Trophoblast cell (in vitro differentiated cells and primary cell): Measurements from ENCODE around the gene PDGFA.

Experiments
- DNase-seq, 2 donors: peaks; one replicate each; pipeline ENCODE4 v3.0.0-alpha.2; 2016
- H2AFZ ChIP-seq: 2 replicates; pipeline ENCODE4 v1.6.1; 2013; ENCODE audit warnings: low read length, moderate library complexity, mild to moderate bottlenecking; ENCODE audit not compliant: insufficient read depth, poor library complexity
- H2AK5ac ChIP-seq: 2 replicates; pipeline ENCODE4 v1.6.1; 2013; ENCODE audit warnings: mild to moderate bottlenecking, low read length
- H2BK120ac ChIP-seq: 2 replicates; pipeline ENCODE4 v1.6.1; 2013; ENCODE audit warnings: low read length, mild to moderate bottlenecking, moderate library complexity; ENCODE audit not compliant: insufficient read depth, poor library complexity
- H2BK12ac ChIP-seq: 2 replicates; pipeline ENCODE4 v1.6.1; 2013; ENCODE audit warnings: mild to moderate bottlenecking, low read length, moderate library complexity
- H2BK5ac ChIP-seq: 2 replicates; pipeline ENCODE4 v1.6.1; 2013; ENCODE audit warnings: low read length, low read depth, moderate library complexity, mild to moderate bottlenecking; ENCODE audit not compliant: poor library complexity
- H3K14ac ChIP-seq: 2 replicates; pipeline ENCODE4 v1.6.1; 2013; ENCODE audit warnings: mild to moderate bottlenecking, low read length
- H3K18ac ChIP-seq: 2 replicates; pipeline ENCODE4 v1.6.1; 2013; ENCODE audit warnings: mild to moderate bottlenecking, low read length
- H3K23ac ChIP-seq: 2 replicates; pipeline ENCODE4 v1.6.1; 2013; ENCODE audit warnings: low read length
- H3K27ac ChIP-seq: 2 replicates; pipeline ENCODE4 v1.5.1; 2013; ENCODE audit warnings: low read depth, mild to moderate bottlenecking, inconsistent platforms, low read length, moderate library complexity
- H3K27me3 ChIP-seq: 2 replicates; pipeline ENCODE4 v1.6.1; 2013; ENCODE audit warnings: inconsistent platforms, mild to moderate bottlenecking, low read length, moderate library complexity; ENCODE audit not compliant: insufficient read depth
- H3K36me3 ChIP-seq, 2 experiments: 1 replicate in 1 of 2; 2 replicates in 1 of 2; pipeline ENCODE4 v1.6.1; 2013; ENCODE audit warnings: low read length in 2 of 2, mild to moderate bottlenecking in 2 of 2, moderate library complexity in 1 of 2; ENCODE audit not compliant: insufficient read depth in 2 of 2, control insufficient read depth in 1 of 2
- H3K4ac ChIP-seq: 2 replicates; pipeline ENCODE4 v1.6.1; 2013; ENCODE audit warnings: low read depth, mild to moderate bottlenecking, low read length, moderate library complexity
- H3K4me1 ChIP-seq, 2 experiments: 1 replicate in 1 of 2; 2 replicates in 1 of 2; pipeline ENCODE4 v1.6.1; 2013; ENCODE audit warnings: low read length in 2 of 2, mild to moderate bottlenecking in 2 of 2, moderate library complexity in 1 of 2; ENCODE audit not compliant: insufficient read depth in 2 of 2, control insufficient read depth in 1 of 2
- H3K4me2 ChIP-seq: 2 replicates; pipeline ENCODE4 v1.6.1; 2013; ENCODE audit warnings: inconsistent platforms, mild to moderate bottlenecking, low read length, moderate library complexity
- H3K4me3 ChIP-seq: 2 replicates; pipeline ENCODE4 v1.5.1; 2013; ENCODE audit warnings: mild to moderate bottlenecking, low read depth, low read length, inconsistent platforms
- H3K79me1 ChIP-seq: one replicate; pipeline ENCODE4 v1.6.1; 2013; ENCODE audit warnings: low read length
- H3K79me2 ChIP-seq: 2 replicates; pipeline ENCODE4 v1.6.1; 2013; ENCODE audit warnings: low read length, mild to moderate bottlenecking; ENCODE audit not compliant: control insufficient read depth, insufficient read depth, poor library complexity
- H3K9ac ChIP-seq: 2 replicates; pipeline ENCODE4 v1.6.1; 2013; ENCODE audit warnings: mild to moderate bottlenecking, low read length
- H3K9me3 ChIP-seq: 2 replicates; pipeline ENCODE4 v1.6.1; 2013; ENCODE audit warnings: low read depth, mild to moderate bottlenecking, control low read depth, inconsistent platforms, low read length; ENCODE audit not compliant: insufficient read depth
- H4K12ac ChIP-seq: 2 replicates; pipeline ENCODE4 v1.6.1; 2013; ENCODE audit warnings: low read depth, mild to moderate bottlenecking, low read length, moderate library complexity
- H4K8ac ChIP-seq: 2 replicates; pipeline ENCODE4 v1.6.1; 2013; ENCODE audit warnings: low read depth, mild to moderate bottlenecking, low read length, moderate library complexity
- H4K91ac ChIP-seq: one replicate; pipeline ENCODE4 v1.6.1; 2013; ENCODE audit warnings: low read depth, mild to moderate bottlenecking, low read length, moderate library complexity
- WGBS: extraction: QIAGEN DNeasy Blood & Tissue Kit; methylation state at CpG from one replicate; pipeline ENCODE4 v1.1.7; 2013; ENCODE audit warnings: missing lambda C conversion rate; ENCODE audit not compliant: insufficient read length, insufficient coverage; ENCODE audit errors: extremely low coverage; 5-methylcytosine and 5-hydroxymethylcytosine counted together

Gene PDGFA

DNA sequence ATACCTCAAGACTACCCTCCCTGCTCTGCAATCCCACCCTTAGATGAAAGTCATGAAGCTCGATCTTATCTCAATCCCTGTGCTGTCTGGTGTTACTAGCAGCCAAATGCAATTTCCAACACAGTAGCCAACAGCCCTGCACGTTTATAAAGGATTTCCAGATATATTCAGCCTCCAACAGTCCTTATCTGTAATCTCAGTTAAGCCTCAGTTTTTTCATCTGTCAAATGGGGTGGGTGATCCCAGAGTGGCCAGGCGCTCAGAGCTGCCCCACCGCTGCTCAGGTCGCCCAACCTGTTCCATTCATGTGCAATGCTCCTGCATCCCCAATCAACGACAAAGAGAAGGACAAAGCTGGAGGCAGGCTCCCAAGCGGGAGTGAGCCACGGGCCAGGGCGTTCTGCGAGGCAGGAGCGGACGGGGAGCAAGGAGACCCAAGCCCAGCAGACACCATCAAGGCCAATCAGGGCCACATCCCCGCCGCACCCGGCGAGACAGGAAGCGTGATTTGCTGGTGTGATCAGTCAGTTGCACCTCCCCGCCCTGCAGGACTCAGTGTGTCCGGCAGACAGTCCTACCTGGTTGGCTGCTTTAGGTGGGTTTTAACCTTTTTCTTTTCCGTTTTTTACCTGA, 19.7 kb downstream of the PDGFA start:
- Histone ChIP-seq H3K4ac (no peak overlapping the region), H3K4me1 (peaks cover 15 to 18% of the 10 kb centered on the region in 2 experiments), H3K23ac (no peak overlapping the region), H2AK5ac (no peak overlapping the region), H4K91ac (no peak overlapping the region), H3K4me2 (no peak overlapping the region), H3K9me3 (peaks cover 5% of the 10 kb centered on the region), H3K14ac (no peak overlapping the region), H3K4me3 (peak overlapping the region; percentile 29), H4K8ac (no peak overlapping the region), H4K12ac (no peak overlapping the region), H3K18ac (no peak overlapping the region), H3K79me2 (no peaks in the 10 kb centered on the region), H3K27me3 (no peaks in the 10 kb centered on the region), H2BK12ac (no peak overlapping the region), H3K27ac (no peak overlapping the region), H3K9ac (no peak overlapping the region), H3K36me3 (peaks cover 32 to 36% of the 10 kb centered on the region in 2 experiments), H3K79me1 (peaks cover 7% of the 10 kb centered on the region), H2BK5ac (no peak overlapping the region), H2AFZ (no peak overlapping the region), H2BK120ac (no peak overlapping the region)
- WGBS: no CpG with 5 or more reads among the region's 20 CpGs
- DNase-seq: no peak

DNA sequence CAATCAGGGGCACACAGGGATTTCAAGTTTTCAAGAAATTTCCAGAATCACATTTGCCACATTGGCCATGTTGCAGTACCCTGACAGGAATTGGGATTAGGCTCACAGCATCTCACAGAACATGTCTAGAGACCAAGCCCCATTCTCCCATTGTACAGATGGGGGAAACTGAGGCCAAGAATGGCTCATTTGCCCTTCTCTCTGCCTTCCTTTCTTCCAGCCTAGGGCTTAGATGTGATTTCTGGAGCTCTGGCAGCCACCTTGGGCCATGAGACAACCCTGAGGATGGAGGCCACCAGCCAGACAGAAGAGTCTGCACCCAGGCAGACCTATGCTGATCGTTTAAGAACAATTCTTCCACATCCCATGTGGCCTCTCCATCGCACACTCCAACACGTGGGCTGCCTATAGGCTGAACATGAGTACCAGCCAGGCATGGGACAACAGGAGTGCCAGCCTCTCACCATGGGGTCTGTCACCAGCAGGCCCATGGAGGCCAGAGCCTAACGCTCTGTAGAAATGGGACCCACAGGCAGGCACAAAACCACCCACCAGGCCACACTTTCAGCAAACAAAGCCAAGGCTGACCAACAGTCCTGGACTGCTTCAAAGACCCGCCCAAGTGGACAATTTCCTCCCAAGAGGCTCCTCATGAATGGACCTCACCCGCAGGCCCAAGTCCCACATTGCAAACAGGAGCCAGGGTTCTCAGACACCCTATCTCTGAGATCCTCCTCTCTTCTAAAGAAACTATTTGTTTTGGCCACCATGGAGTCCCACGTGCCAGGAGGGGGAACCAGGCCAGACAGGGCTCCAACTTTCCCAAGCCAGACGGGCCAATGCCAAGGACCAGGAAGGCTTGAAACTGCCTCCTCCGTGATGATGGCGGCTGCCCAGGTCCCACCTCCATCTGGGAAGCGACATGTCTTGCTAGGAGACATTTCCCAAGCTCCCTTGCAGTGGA, 20.7 kb downstream of the PDGFA start:
- no peaks in the 10 kb centered on the region for H3K27me3 ChIP-seq
- no peak overlapping the region for H2BK12ac ChIP-seq
- H3K4ac ChIP-seq: no peak overlapping the region
- H3K9me3 ChIP-seq: peaks cover 3% of the 10 kb centered on the region
- no peak overlapping the region for H3K4me2 ChIP-seq
- no peak overlapping the region for H3K27ac ChIP-seq
- H2BK5ac ChIP-seq: no peak overlapping the region
- no peak overlapping the region for H2AFZ ChIP-seq
- H2AK5ac ChIP-seq: no peak overlapping the region
- H4K8ac ChIP-seq: no peak overlapping the region
- no peak overlapping the region for H4K91ac ChIP-seq
- H3K79me1 ChIP-seq: peaks cover 2% of the 10 kb centered on the region
- H3K4me3 ChIP-seq: no peak overlapping the region
- no peak overlapping the region for H3K9ac ChIP-seq
- peaks cover 29 to 36% of the 10 kb centered on the region in 2 experiments for H3K36me3 ChIP-seq
- no peak overlapping the region for H3K23ac ChIP-seq
- no CpG with 5 or more reads among the region's 11 CpGs for WGBS
- H3K14ac ChIP-seq: no peak overlapping the region
- peaks cover 9 to 10% of the 10 kb centered on the region in 2 experiments for H3K4me1 ChIP-seq
- no peaks in the 10 kb centered on the region for H3K79me2 ChIP-seq
- no peak overlapping the region for H4K12ac ChIP-seq
- no peak for DNase-seq
- no peak overlapping the region for H2BK120ac ChIP-seq
- no peak overlapping the region for H3K18ac ChIP-seq

DNA sequence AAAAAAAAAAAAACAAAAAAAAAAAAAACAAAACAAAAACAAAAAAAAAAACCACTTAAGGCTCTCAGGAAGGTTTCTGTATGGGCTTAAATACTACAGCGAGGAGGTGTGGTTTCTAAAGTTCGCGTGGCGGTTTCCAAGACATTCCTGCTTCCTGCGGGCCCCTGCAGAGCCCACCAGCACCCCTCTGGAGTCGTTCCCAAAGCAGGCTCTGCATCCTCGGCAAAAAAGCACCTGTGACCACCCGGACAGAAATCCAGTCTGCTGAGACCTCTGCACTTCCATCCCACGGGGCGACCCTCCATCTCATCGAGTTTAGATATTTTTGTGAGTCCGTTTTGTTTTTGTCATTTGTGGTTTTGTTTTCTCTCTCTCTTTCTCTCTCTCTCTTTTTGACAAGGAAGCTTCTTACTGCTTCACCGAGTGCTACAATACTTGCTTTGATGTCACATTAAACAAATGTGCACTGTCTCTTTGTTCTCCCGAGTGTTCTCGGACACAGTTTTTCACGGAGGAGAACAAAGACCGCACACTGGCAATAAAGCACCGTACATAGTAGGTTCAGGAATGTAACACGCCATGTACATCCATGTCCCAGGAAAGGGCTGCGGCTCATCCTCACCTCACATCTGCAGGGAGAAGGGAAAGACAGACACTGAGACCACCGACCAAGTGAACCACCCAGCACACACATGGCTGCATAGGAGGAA, 21.5 kb downstream of the PDGFA start:
- no CpG with 5 or more reads among the region's 21 CpGs for WGBS
- peaks cover 2% of the 10 kb centered on the region in 2 experiments for H3K4me1 ChIP-seq
- no peak overlapping the region for H2AFZ ChIP-seq
- H2BK120ac ChIP-seq: no peak overlapping the region
- H3K79me2 ChIP-seq: no peaks in the 10 kb centered on the region
- H3K9me3 ChIP-seq: peaks cover 3% of the 10 kb centered on the region
- H3K14ac ChIP-seq: no peak overlapping the region
- H3K79me1 ChIP-seq: no peaks in the 10 kb centered on the region
- H4K8ac ChIP-seq: no peak overlapping the region
- H4K91ac ChIP-seq: no peak overlapping the region
- H2AK5ac ChIP-seq: no peak overlapping the region
- no peak overlapping the region for H3K27ac ChIP-seq
- no peak overlapping the region for H2BK12ac ChIP-seq
- no peak overlapping the region for H4K12ac ChIP-seq
- H3K23ac ChIP-seq: no peak overlapping the region
- H3K36me3 ChIP-seq: peaks cover 29 to 36% of the 10 kb centered on the region in 2 experiments
- no peak overlapping the region for H3K18ac ChIP-seq
- H3K4me3 ChIP-seq: no peak overlapping the region
- no peaks in the 10 kb centered on the region for H3K27me3 ChIP-seq
- no peak overlapping the region for H3K9ac ChIP-seq
- DNase-seq: no peak
- no peak overlapping the region for H3K4me2 ChIP-seq
- no peak overlapping the region for H3K4ac ChIP-seq
- no peak overlapping the region for H2BK5ac ChIP-seq

DNA sequence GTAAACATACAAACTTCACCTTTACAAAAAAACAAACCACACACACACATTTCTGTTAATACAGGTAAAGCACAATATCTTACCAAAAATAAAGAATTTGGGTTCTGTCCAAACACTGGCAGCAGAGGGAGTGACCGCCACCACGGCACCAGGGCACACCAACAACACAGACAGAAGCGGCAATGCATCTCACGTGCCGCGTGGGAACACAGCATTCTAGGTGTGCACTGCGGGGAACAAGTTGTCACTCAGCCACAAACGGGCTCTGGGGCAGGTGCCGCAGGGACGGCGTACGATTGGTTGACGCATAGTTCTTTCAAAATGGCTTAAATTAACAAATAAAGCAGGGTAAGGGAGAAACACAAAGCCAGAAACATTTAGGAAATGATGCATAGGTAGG, 22.3 kb downstream of the PDGFA start:
- no CpG with 5 or more reads among the region's 13 CpGs for WGBS
- no peak overlapping the region for H4K91ac ChIP-seq
- H3K27me3 ChIP-seq: no peaks in the 10 kb centered on the region
- H3K4me3 ChIP-seq: peak overlapping the region; percentile 37
- H2BK120ac ChIP-seq: no peak overlapping the region
- peaks cover 3% of the 10 kb centered on the region for H3K9me3 ChIP-seq
- H3K23ac ChIP-seq: no peak overlapping the region
- no peak overlapping the region for H4K12ac ChIP-seq
- H2AK5ac ChIP-seq: no peak overlapping the region
- H3K9ac ChIP-seq: no peak overlapping the region
- H3K14ac ChIP-seq: no peak overlapping the region
- H2BK5ac ChIP-seq: no peak overlapping the region
- no peaks in the 10 kb centered on the region for H3K79me1 ChIP-seq
- H3K4me2 ChIP-seq: no peak overlapping the region
- no peaks in the 10 kb centered on the region for H3K79me2 ChIP-seq
- no peak overlapping the region for H3K18ac ChIP-seq
- H3K4me1 ChIP-seq: no peaks in the 10 kb centered on the region
- H2BK12ac ChIP-seq: no peak overlapping the region
- H4K8ac ChIP-seq: no peak overlapping the region
- no peak overlapping the region for H3K4ac ChIP-seq
- no peak overlapping the region for H3K27ac ChIP-seq
- peaks cover 29 to 34% of the 10 kb centered on the region in 2 experiments for H3K36me3 ChIP-seq
- no peak overlapping the region for H2AFZ ChIP-seq
- DNase-seq: no peak
